ENCODE data around the gene ATP9B.
A peak's percentile ranks its signal among the peaks of the same experiment; 100 is the strongest.
"Not testable (repeated sequence)": the region's sequence is repeated elsewhere in the genome, so short reads cannot be mapped to it uniquely, and the experiment has no call there.

ATP9B gene

GRCh38 chr18:79250301-79250981, 181.2 kb downstream of the ATP9B start:
- no peak for DNase-seq

- DNase-seq: no peak
These were observed 181.8 kb downstream of the ATP9B start for GRCh38 chr18:79251021-79251420.

DNA sequence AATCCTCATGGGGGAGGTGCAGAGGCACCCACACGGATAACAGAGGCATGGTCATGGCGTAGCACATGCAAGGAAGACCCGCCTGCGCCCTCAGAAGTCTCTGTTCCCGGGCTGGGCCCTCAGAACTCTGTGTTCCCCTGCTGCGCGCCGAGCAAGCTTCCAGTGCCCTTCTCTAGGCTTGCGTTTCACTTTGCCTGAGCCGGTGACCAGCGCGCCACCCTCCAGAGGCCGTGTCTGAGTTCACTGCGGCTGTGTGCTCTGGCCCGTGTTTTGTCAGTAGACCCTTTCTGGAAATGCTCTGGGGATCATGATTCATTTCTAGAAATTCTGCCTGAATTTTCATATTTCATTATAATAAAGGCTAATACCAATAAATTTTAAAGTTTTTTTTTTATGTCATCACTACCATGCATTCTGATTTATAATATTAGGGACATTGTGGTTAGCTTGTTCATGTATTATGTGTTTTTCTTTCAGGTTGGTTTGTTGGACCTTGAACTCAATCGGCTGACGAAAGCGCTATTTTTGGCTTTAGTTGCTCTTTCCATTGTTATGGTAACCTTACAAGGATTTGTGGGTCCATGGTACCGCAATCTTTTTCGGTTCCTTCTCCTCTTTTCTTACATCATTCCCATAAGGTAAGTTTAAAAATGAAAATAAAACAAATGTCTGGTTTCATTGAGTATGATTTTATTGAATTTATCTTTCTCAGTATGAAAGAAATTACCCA, 183.9 kb downstream of the ATP9B start:
- DNase-seq: no peak

DNA sequence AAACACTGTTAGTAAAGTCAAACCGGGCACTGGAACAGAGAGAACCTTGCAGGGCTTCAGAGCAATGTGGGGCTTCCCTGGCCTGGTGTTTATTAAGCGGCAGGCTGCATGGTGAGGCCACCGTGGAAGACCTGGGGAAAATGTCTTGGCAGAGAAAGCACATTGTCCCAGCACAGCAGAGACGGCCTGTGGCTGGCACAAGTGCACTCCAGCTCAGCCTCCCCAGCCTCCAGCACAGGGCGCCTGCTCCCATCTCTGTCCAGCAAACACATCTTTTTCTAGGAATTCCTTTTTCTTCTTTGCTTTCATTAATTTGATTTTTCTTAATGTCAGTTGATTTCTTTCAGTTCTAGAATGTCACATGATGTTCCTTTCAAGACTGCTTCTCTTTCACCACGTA, 188.3 kb downstream of the ATP9B start:
- no peak for DNase-seq

DNA sequence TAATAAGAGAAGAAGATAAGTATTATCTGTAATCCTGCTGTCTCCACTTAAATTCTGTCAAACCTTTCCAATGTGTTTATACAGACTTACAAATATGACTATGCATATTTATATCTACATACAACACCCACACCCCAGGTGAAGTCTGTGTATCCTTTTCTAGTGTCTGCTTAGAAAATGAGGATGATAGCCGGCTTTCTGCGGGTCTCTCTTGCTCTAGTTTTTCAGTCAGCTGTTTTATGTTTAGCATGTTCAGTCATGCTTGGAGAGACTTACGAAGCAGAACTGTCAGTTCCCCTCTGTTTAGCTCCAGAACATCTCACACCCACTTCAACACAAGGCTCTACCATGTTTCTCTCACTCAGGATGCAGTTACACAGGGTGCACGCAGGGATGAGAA, 189.3 kb downstream of the ATP9B start:
- no peak for DNase-seq

- DNase-seq: no peak
These were observed 190.0 kb downstream of the ATP9B start for GRCh38 chr18:79259218-79259617.

DNA sequence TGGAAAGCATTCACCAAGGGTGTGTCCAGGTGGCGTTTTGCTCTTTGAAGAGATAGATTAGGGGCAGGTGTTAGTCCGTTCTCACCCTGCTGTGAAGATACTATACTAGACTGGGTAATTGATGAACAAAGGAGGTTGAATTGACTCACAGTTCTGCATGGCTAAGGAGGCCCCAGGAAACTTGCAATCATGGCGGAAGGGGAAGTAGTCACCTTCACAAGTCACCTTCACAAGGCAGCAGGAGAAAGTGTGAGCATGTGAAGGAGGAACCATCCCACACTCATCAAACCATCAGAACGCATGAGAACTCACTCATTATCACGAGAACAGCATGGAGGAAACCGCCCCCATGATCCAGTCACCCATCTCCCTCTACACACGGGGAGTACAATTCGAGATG, 190.8 kb downstream of the ATP9B start:
- DNase-seq: no peak

- DNase-seq: no peak
These were observed 191.3 kb downstream of the ATP9B start for GRCh38 chr18:79260510-79260909.

DNA sequence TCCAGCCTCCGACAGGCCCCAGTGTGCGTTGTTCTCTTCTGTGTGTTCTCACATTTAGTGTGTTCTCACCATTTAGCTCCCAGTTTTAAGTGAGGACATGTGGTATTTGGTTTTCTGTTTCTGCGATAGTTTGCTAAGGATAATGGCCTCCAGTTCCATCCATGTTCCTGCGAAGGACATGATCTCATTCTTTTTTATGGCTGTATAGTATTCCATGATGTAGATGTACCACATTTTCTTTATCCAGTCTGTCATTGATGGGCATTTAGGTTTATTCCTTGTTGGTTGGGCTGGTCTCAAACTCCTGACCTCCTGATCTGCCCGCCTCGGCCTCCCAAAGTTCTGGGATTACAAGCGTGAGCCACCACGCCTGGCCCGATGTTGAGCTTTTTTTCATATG, 195.9 kb downstream of the ATP9B start:
- DNase-seq: not testable (repeated sequence)

DNA sequence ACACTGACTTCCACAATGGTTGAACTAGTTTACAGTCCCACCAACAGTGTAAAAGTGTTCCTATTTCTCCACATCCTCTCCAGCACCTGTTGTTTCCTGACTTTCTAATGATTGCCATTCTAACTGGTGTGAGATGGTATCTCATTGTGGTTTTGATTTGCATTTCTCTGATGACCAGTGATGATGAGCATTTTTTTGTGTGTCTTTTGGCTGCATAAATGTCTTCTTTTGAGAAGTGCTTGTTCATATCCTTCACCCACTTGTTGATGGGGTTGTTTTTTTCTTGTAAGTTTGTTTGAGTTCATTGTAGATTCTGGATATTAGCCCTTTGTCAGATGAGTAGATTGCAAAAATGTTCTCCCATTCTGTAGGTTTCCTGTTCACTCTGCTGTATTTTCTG, 202.6 kb downstream of the ATP9B start:
- not testable (repeated sequence) for DNase-seq

GRCh38 chr18:79272916-79273315, 203.7 kb downstream of the ATP9B start:
- DNase-seq: no peak

DNA sequence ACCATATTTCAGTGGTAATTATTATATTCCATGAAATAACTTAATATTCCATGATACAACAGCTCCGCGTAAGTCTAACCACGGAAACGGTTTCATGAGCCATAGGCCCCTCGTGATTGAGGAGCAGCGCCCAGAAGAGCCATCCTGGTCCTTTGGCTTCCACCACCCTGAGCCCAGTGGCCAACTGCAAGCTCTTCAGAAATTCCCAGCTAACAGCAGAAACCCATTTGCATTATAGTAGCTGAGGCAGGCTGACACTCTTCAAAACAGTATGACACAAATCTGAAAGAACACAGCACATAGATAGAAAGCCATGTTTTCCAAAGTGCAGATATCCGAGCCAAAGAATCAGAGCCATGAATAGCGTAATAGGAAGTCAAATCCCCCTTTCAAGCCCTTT, 205.6 kb downstream of the ATP9B start:
- DNase-seq: no peak

DNA sequence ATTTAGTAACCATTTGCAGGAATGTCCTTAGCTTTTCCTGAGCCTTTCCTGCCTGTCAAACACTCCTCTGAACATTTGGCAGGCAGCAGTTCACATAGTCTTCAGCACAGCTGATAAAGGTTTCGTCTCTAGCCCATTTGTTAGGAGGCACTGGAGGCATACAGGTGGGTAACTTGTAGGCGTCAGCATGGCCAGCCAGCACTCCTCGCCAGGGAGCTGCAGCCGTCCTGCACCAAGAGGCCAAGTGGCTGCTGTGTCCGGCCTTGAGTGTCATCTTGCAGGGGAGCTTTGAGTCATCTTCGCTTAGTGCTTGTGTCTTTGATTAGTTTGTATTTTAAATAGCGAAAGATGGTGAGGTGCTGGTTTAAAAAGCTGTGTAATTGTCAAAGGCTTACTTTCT, 206.3 kb downstream of the ATP9B start:
- no peak for DNase-seq

GRCh38 chr18:79275992-79276391, 206.8 kb downstream of the ATP9B start:
- DNase-seq: peak; percentile 8

DNA sequence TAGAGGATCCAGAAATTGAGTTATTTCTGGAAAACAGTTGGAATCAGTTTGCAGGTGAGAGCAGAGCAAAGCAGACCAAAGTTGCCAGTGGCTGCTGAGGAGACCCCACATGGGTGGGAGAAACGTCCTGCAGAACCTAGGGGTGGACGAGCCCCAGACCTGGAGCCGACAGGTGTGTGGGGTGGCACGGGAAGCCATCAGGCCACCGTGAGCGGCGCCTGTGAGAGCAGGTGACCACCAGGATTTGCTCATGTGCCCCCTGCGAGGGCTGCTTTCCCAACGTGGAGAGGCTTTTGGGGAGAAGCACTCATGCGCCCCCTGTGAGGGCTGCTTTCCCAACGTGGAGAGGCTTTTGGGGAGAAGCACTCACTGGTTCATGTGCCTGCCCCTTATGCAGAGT, 209.7 kb downstream of the ATP9B start:
- no peak for DNase-seq

DNA sequence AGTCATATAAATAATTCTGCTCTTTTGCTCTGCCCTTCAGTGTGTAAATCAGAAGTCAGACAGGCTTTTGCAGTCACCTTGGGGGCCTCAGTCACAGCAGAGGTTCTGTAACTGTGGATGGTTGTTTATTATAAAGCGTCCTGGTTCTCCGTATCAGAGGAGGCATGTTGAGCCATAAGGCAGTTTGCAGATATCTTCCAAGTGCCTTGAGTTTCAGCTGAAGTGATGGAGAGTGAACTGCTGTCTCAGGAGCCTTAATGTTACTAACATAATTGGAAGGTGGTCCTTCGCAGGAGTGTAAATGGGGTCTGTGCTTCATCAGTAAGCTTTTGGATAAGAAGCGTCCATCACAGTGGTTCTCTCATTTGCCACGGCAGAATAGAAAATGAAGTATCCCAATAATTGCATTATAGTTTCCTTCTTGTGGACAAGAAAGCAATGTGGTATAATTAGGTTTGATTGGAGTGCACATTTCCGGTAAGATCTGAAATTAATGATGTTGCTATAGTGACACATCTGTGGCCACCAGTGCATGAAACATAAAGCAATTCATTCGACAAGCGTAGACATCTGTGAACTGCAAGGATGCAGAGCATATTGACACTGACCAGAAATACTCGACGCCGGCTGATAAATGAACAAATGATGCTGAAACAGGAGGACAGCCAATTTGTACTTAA, 214.1 kb downstream of the ATP9B start:
- DNase-seq: no peak

- DNase-seq: no peak
These were observed 214.7 kb downstream of the ATP9B start for GRCh38 chr18:79283929-79284328.

GRCh38 chr18:79285191-79285590, 216.0 kb downstream of the ATP9B start:
- not testable (repeated sequence) for DNase-seq

GRCh38 chr18:79290409-79290808, 221.2 kb downstream of the ATP9B start:
- not testable (repeated sequence) for DNase-seq

DNA sequence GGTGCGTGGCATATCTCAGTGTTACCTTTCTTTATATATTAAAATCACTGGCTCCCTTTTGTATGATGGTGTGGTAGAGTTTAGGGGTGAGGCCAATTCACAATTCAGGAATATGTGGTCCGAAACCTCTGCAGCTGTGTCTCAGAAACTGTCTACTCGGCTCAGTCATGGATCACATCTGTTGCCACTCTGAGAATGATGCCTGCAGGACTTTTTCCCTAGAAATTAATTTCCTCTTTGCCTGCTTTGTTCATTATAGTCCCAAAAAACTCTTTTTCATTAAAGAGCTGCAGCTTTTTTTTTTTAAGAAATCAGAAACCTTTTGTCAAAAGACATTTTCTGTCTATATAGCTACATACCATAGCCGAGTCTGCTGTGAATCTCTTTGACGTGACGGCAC, 221.7 kb downstream of the ATP9B start:
- DNase-seq: no peak

DNA sequence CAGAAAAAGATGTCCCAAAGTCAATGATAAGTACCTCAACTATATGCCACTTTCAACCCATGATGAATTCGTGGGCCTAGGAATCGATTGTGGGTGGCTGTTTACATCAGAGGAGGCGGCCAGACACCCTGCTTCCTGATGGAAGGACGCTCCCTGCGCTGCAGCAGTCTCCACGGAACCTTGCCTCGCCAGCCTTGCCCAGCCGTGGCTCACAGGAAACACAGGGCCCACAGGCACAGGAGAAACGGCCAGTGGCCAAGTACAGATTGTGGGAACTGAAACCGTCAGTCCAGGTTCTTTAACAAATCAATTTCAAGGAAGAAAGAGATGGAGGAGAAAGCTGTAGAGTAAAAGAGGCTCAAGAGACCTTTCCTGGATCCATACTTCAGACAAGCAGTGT, 225.0 kb downstream of the ATP9B start:
- no peak for DNase-seq

- DNase-seq: no peak
These were observed 230.1 kb downstream of the ATP9B start for GRCh38 chr18:79299272-79299671.

DNA sequence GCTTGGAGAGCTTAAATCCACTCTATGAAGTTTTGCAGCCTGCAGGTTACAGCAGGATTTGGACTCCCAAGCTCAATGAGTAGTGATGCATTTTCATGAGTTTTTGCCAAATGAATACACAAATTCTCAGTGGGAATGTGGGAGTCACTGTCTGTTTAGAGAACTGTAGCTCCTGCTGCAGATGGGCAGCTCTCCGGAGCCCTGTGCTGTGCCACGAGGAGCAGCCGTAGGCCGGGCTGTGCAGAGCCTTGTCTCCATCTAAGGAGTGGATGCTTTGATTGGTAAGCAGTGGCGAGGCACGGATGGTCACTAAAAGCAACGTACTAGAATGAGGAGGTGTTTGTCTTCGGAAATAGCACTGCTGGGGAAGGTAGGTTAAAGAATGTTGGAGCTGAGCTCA, 230.5 kb downstream of the ATP9B start:
- no peak for DNase-seq

- no peak for DNase-seq
These were observed 231.2 kb downstream of the ATP9B start for GRCh38 chr18:79300413-79300812.

Data from CD4-positive, alpha-beta T cell treated with Interleukin-17A for 1 hour (primary cell).